PC-3 (cell line): ENCODE measurements around the gene DMAC2L.

Experiments used
- CTCF ChIP-seq: fragments of 300-600 bp; sonication (generic); conservative IDR thresholded peaks from 2 replicates; pipeline ENCODE4 v1.5.1; 2017; ENCODE audit warnings: antibody characterized with exemption, low read depth, mild to moderate bottlenecking, low read length
- EZH2 ChIP-seq: fragments of 300-600 bp; sonication (generic); IDR thresholded peaks from one replicate; pipeline ENCODE4 v1.6.1; 2017; ENCODE audit warnings: antibody characterized with exemption, mild to moderate bottlenecking, low read length; ENCODE audit not compliant: unreplicated experiment

- no peak for TF ChIP-seq CTCF
- TF ChIP-seq EZH2: no peak
Observed at GRCh38 chr14:50348933-50349332, 36.8 kb downstream of the DMAC2L start.
